OCI-M2 (cell line): ENCODE results near the gene FBXO41.
"Not testable (repeated sequence)": the region's sequence is repeated elsewhere in the genome, so short reads cannot be mapped to it uniquely, and the experiment has no call there.

Experiments
- DNase-seq: peaks from one replicate; lab custom pipeline; 2025; ENCODE audit not compliant: unreplicated experiment; lab: John Stamatoyannopoulos, UW

Gene FBXO41

DNA sequence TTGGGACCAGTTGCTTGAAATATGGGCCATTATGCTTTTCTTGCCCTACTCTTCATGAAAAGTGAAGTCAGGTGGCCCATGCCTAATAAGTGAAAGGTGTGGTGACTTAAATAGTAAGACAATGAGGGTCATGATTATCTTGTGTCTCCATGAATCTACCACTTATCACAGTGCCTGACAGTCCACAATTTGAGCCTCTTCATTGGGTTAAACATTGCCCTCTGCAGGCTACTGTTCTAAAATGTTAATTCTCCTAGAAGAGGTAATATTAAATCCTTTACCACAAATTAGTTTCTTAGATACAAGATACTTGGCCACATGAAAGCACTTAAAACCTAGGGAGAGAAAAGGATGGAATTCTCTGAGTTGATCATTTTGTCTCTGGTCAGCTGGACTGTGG lies 5.0 kb upstream of the FBXO41 start:
- no peak for DNase-seq

- DNase-seq, result no peak
Measured at GRCh38 chr2:73286134-73286655, 1.9 kb upstream of the FBXO41 start.

DNA sequence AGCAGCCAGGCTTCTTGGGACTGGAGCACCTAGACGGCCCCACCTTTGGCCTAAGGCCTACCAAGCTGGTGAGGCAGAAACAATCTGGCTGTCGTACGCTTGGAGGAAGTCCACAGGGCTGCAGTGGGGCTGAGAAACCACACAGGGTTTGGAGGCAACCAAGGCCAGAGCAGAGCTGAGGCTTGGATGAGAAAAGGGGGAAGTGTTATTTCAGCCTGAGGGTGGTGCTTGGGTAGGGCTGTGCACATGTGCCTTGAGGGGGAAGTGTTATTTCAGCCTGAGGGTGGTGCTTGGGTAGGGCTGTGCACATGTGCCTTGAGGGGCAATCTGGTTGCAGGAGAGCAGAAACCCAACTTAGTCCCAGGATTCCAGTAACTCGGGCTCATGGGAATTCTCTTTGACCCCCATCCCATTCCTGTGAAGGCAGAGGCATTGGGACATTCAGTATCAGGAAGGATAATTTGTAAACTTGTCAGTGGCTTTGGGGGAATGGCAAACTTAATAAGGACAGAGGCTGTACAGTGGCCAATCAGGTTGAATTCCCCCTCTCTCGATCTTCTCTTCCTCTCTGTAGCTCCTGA lies 971 bp upstream of the FBXO41 start:
- no peak for DNase-seq

GRCh38 chr2:73283545-73284295 lies 558 bp downstream of the FBXO41 start:
- DNase-seq, result no peak

DNA sequence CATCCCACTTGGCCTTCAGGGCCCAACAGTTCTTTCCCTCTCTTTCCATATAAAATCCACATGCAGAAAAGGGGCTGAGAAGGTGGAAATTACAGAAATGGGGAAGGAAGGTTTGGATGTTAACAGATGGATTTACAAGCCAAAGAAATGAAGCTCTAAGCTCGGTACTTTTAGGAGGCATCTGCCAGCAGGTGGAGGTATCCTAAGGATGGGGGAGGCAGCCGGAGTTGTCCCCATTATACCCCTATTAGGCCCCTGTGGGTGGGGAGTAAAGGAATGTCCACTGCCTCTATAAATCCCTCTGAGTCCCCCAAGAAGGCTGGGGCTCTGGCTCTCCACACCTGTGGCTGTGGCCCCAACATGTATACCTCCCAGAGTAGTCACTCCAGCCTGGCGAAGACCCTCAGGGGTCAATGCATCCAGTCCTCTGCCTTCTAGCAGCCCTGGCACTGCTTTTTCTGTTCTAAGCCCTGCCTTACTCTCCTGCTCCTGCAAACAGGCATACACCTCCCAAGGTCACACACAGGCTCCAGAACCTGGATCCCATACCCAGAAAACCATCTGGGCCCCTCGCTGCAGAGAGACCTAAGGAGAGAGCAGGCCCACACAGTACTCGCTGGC lies 1.2 kb downstream of the FBXO41 start:
- DNase-seq, result no peak

DNA sequence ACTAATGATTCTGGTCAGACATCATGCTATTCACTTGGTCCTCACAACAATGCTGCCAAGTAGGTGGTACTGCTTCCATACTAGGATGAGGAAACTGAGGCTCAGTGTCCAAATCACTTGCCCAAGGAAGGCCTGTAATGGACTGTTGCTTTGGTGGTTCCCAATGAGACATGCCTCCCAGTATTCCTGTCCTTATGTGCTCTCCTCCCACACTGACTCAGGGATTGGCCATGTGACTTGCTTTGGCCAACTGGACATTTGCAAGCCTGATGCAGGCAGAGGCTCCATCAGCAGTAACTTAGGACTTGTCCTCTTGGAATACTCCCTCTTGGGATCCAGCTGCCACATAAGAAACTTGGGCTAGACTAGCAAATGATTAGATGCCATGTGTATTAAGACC lies 3.0 kb downstream of the FBXO41 start:
- no peak for DNase-seq

DNA sequence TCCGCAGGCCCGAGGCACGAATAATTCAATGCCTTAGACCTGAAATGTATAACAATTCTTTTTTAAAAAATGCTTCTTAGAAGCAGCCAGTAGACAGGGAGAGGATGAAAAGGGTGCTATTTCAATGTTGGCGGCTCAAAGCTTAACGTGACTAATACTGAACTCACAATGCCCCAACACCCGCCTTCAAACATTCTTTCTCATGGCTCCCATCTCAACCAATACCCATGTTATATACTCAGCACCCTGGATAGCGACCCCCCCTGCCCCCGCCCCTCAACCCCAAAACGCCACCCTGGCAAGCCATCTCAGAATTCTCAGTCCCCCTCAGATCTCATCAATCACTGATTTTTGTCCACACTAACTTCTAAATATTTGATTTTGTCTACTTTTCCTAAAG lies 4.4 kb downstream of the FBXO41 start:
- no peak for DNase-seq

- DNase-seq, result no peak
Measured at GRCh38 chr2:73272270-73272669, 12.0 kb downstream of the FBXO41 start.

- DNase-seq, result no peak
Measured at GRCh38 chr2:73269686-73270465, 14.4 kb downstream of the FBXO41 start.

GRCh38 chr2:73268830-73269685 lies 15.2 kb downstream of the FBXO41 start:
- no peak for DNase-seq

DNA sequence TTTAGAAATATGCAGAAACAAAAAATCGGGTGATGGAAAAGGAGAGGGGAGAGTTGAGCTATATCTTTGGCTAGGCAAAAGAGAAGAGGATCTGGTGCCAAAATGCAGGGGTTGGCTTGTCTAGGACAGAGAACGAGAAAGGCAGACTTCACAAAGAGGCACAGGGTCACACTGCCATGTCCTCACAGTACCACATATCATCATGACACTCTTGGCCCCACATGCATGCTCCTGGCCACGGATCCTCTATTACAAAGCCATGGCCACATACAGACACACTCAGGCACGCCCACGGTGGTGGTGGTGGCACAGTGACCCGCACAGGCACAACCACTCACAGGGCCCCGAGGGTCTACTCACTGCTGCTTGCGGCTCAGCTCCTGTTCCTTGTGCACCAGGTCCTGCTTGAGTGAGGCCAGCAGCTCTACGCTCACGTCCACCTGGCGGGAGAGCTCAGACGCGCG lies 15.9 kb downstream of the FBXO41 start:
- no peak for DNase-seq

DNA sequence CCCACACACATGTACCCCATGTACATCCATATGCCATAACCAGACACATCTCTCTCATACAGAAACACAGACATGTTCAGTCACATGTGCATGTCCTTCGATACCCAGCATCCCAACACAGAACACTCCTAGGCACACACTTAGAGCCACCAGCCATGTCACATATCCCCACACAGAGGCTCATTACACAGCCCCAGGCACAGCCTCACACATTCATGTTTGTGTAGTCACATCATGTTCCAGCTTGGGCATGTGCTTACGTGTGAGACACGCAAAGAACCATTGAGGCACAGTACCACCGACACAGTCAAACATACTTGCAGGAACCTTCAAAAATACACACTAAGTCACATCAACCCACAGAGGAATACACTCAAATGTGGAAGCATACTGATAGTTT lies 17.3 kb downstream of the FBXO41 start:
- DNase-seq, result no peak

- DNase-seq, result no peak
Measured at GRCh38 chr2:73266061-73266901, 18.0 kb downstream of the FBXO41 start.

DNA sequence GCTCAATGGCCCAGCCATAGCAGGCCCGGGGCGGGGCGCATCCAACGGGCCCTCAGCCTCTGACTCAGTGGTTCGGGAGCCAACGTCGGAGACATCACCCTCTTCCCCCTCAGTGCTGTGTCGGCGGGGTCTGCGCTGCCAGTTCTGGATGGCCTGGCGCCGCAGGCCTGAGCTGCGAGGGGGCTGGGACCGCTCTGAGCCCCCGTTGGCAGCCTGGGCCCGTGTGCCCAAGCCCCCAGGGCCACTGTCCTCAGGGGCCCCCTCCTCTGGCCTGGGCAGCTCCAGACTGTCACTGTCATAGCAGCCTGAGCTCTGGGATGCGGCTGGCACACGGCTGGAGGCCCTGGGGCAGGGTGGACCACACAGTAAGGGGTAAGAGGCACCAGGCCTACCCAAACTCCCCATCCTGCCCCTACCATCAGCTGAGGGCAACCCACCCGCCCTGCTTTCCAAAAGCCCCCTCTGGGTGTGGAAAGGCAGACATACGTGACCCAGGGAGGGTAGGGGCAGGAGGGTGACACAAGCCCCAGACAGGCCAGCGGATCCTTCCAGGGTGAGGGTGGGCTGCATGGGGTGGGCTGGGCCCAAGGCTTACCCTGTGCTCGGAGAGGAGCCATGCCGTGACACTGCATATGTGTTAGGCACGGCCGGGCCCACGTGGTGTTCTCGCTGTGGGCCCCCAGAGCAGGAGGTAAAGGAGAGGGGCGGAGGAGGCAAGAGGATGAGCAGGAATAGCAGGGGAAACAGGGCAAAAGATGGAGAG lies 18.8 kb downstream of the FBXO41 start:
- DNase-seq, result no peak

DNA sequence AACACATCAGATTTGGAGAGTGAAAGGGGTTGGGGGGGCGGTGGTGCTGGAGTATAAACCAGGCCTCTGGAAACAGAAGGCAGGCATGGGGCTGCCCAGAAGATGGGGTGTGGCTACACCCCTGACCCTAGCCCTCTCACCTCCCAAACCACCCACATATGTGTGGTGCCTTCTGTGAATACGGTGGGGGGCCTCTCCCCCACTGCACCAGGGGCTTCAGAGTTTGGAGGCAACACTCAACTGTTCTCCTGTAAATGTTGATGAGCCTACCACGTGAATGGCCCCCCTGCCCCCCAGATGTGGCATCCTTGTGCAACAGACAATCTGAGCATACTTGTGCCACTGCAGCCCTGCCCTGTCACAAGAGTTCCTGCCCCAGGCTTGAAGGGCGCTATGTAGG lies 19.5 kb downstream of the FBXO41 start:
- DNase-seq, result no peak

- DNase-seq, result no peak
Measured at GRCh38 chr2:73264332-73264606, 20.0 kb downstream of the FBXO41 start.

- no peak for DNase-seq
Measured at GRCh38 chr2:73263540-73264331, 20.5 kb downstream of the FBXO41 start.

DNA sequence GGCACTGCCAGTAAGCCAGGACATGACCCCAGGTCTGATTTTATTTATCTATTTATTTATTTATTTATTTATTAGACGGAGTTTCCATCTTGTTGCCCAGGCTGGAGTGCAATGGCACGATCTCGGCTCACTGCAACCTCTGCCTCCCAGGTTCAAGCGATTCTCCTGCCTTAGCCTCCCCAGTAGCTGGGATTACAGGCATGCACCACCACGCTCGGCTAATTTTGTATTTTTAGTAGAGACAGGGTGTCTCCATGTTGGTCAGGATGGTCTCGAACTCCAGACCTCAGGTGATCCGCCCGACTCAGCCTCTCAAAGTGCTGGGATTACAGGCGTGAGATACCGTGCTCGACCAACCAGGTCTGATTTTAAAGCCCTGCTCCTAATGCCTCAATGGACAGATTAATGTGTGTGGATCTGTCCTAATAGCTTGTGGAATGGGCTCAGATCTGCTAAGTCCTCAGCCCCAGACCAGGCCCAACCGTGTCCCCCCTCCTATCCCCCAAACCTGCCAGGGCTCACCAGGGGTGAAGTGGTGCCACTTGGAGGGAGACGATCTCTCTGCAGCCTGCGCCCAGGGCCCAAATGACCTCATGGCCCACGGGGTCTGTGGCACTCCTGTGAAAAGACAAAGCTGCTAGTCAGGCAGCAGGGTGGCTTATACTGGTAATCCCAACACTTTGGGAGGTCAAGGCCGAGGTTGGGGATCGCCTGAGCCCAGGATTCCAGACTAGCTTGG lies 21.4 kb downstream of the FBXO41 start:
- not testable (repeated sequence) for DNase-seq
